Neuronal stem cell (in vitro differentiated cells): ENCODE results near the gene NLRP7.
"Not testable (repeated sequence)": the region's sequence is repeated elsewhere in the genome, so short reads cannot be mapped to it uniquely, and the experiment has no call there.

Source experiments
- DNase-seq: peaks from one replicate; pipeline ENCODE4 v3.0.0-alpha.2; 2013; ENCODE audit warnings: low spot score
- H2AFZ ChIP-seq: one replicate; pipeline ENCODE4 v1.6.1; 2013; ENCODE audit warnings: mild to moderate bottlenecking, low read length, inconsistent platforms
- H2AK5ac ChIP-seq: 2 replicates; pipeline ENCODE4 v1.6.1; 2013; ENCODE audit warnings: low read depth, mild to moderate bottlenecking, inconsistent platforms, low read length, moderate library complexity, mixed read lengths
- H2BK120ac ChIP-seq: 2 replicates; pipeline ENCODE4 v1.6.1; 2013; ENCODE audit warnings: low read depth, mild to moderate bottlenecking, inconsistent platforms, low read length, moderate library complexity, mixed read lengths
- H2BK12ac ChIP-seq: one replicate; pipeline ENCODE4 v1.6.1; 2013; ENCODE audit warnings: low read length, inconsistent platforms
- H2BK15ac ChIP-seq: 2 replicates; pipeline ENCODE4 v1.6.1; 2013; ENCODE audit warnings: mild to moderate bottlenecking, low read length, inconsistent platforms, mixed read lengths
- H2BK5ac ChIP-seq: one replicate; pipeline ENCODE4 v1.6.1; 2013; ENCODE audit warnings: inconsistent platforms, mild to moderate bottlenecking, low read length, moderate library complexity
- H3K14ac ChIP-seq: one replicate; pipeline ENCODE4 v1.6.1; 2013; ENCODE audit warnings: low read length, inconsistent platforms
- H3K18ac ChIP-seq: 2 replicates; pipeline ENCODE4 v1.6.1; 2013; ENCODE audit warnings: low read length, inconsistent platforms
- H3K23ac ChIP-seq: 2 replicates; pipeline ENCODE4 v1.6.1; 2013; ENCODE audit warnings: low read depth, mild to moderate bottlenecking, mixed read lengths, low read length, inconsistent platforms; ENCODE audit not compliant: poor library complexity
- H3K27ac ChIP-seq: replicated peaks from 3 replicates; pipeline ENCODE4 v1.5.1; 2013; ENCODE audit warnings: low read length, inconsistent platforms
- H3K27me3 ChIP-seq, 3 experiments: 2 replicates each; pipeline ENCODE4 v1.6.1; 2013; ENCODE audit warnings: low read length in 3 of 3, mild to moderate bottlenecking in 2 of 3, inconsistent platforms in 1 of 3, low read depth in 1 of 3, mixed read lengths in 1 of 3, moderate library complexity in 1 of 3; ENCODE audit not compliant: control insufficient read depth in 3 of 3, insufficient read depth in 3 of 3
- H3K36me3 ChIP-seq, 2 donors: replicated peaks in 1 of 2; 2 replicates each; pipeline ENCODE4 v1.6.1; 2013; ENCODE audit warnings: low read length in 2 of 2; ENCODE audit not compliant: control insufficient read depth in 2 of 2, insufficient read depth in 2 of 2
- H3K4ac ChIP-seq: 2 replicates; pipeline ENCODE4 v1.6.1; 2013; ENCODE audit warnings: inconsistent platforms, mild to moderate bottlenecking, low read length, moderate library complexity
- H3K4me1 ChIP-seq, 2 donors: 1 replicate in 1 of 2; 2 replicates in 1 of 2; pipeline ENCODE4 v1.6.1; 2013; ENCODE audit warnings: low read length in 2 of 2, low read depth in 1 of 2; ENCODE audit not compliant: control insufficient read depth in 2 of 2, insufficient read depth in 1 of 2
- H3K4me2 ChIP-seq: one replicate; pipeline ENCODE4 v1.6.1; 2013; ENCODE audit warnings: mild to moderate bottlenecking, low read length, inconsistent platforms; ENCODE audit not compliant: insufficient read depth, poor library complexity, severe bottlenecking
- H3K4me3 ChIP-seq, 2 donors: 2 replicates each; pipeline ENCODE4 v1.5.1; 2013; ENCODE audit warnings: low read length in 2 of 2, mild to moderate bottlenecking in 2 of 2, inconsistent platforms in 1 of 2, moderate library complexity in 1 of 2
- H3K79me1 ChIP-seq: one replicate; pipeline ENCODE4 v1.6.1; 2013; ENCODE audit warnings: low read depth, mild to moderate bottlenecking, inconsistent platforms, low read length, moderate library complexity
- H3K9ac ChIP-seq: one replicate; pipeline ENCODE4 v1.6.1; 2013; ENCODE audit warnings: mild to moderate bottlenecking, low read depth, low read length, inconsistent platforms; ENCODE audit not compliant: poor library complexity
- H3K9me3 ChIP-seq, 2 donors: replicated peaks in 1 of 2; 2 replicates each; pipeline versions ENCODE3 to v1.6.1; 2013; ENCODE audit warnings: low read length in 2 of 2, mild to moderate bottlenecking in 2 of 2, inconsistent platforms in 1 of 2, low read depth in 1 of 2, mixed read lengths in 1 of 2, moderate library complexity in 1 of 2; ENCODE audit not compliant: control insufficient read depth in 2 of 2, insufficient read depth in 1 of 2
- H4K8ac ChIP-seq: one replicate; pipeline ENCODE4 v1.6.1; 2013; ENCODE audit warnings: low read depth, mild to moderate bottlenecking, inconsistent platforms, low read length, moderate library complexity
- H4K91ac ChIP-seq: one replicate; pipeline ENCODE4 v1.6.1; 2013; ENCODE audit warnings: low read length, low read depth, mild to moderate bottlenecking, inconsistent platforms; ENCODE audit not compliant: poor library complexity
- WGBS, 2 donors: extraction: QIAGEN DNeasy Blood & Tissue Kit; methylation state at CpG; one replicate each; pipeline ENCODE4 v1.1.7; 2013; ENCODE audit warnings: missing lambda C conversion rate in 2 of 2, mixed read lengths in 1 of 2; ENCODE audit not compliant: insufficient read length in 2 of 2, insufficient replicate concordance in 1 of 2; ENCODE audit errors: extremely low coverage in 2 of 2; 5-methylcytosine and 5-hydroxymethylcytosine counted together

Gene NLRP7

DNA sequence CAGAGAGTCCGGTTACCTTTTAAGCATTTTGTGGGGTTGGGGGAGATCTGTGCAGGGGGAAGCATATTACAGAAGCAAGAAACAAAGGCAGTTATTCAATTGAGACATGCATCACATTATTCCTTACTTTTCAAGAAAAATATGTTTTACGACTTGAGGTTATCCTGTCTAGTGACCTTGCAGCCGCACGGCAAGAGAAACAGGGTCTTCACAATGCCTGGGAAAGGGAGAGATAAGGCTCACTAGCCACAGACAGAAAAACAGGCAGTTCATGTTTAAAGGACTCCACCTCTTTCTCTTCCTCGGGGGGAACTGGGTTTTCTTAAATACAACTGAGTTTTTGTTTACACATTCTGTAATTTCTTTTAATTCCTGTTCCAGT is 41.9 kb downstream of the NLRP7 start:
- peaks cover 0 to 3% of the 10 kb centered on the region in 2 donors for H3K4me1 ChIP-seq
- H2AK5ac ChIP-seq: no peak overlapping the region
- no peak overlapping the region for H2BK120ac ChIP-seq
- no peak overlapping the region for H2BK12ac ChIP-seq
- H4K8ac ChIP-seq: no peak overlapping the region
- H3K27ac ChIP-seq: no peak overlapping the region
- no peaks in the 10 kb centered on the region for H3K36me3 ChIP-seq
- H3K4ac ChIP-seq: no peak overlapping the region
- H3K23ac ChIP-seq: no peak overlapping the region
- peak overlapping the region; percentile 64 for H2AFZ ChIP-seq
- DNase-seq: no peak
- H3K79me1 ChIP-seq: no peaks in the 10 kb centered on the region
- H2BK15ac ChIP-seq: no peak overlapping the region
- no peak overlapping the region for H3K4me3 ChIP-seq
- H3K27me3 ChIP-seq: no peaks in the 10 kb centered on the region
- no peak overlapping the region for H3K18ac ChIP-seq
- H3K14ac ChIP-seq: no peak overlapping the region
- WGBS, 2 donors: no CpG with 5 or more reads among the region's 5 CpGs
- no peak overlapping the region for H3K9ac ChIP-seq
- no peak overlapping the region for H4K91ac ChIP-seq
- H2BK5ac ChIP-seq: no peak overlapping the region
- H3K4me2 ChIP-seq: no peak overlapping the region
- peaks cover 0 to 4% of the 10 kb centered on the region in 2 donors for H3K9me3 ChIP-seq

DNA sequence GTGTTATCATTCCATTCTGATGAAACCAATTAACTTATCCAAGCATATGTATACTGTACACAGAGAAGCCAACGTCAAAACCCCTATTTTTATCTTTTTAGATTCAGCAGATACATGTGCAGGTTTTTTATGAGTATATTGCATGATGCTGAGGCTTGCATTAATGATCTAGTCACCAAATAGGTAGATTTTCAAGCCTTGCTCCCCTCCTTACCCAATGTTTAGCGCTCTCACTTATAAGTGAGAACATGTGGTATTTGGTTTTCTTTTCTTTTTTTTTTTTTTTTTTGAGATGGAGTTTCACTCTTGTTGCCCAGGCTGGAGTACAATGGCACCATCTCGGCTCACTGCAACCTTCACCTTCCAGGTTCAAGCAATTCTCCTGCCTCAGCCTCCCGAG is 43.1 kb downstream of the NLRP7 start:
- H3K4me3 ChIP-seq, H3K14ac ChIP-seq, H3K4me1 ChIP-seq, H2BK15ac ChIP-seq, H3K23ac ChIP-seq, H2AK5ac ChIP-seq, H3K18ac ChIP-seq, H3K4ac ChIP-seq, H2BK12ac ChIP-seq, H3K27me3 ChIP-seq, H3K79me1 ChIP-seq, H2BK120ac ChIP-seq, H3K9ac ChIP-seq, DNase-seq, H4K91ac ChIP-seq, H3K9me3 ChIP-seq, H3K27ac ChIP-seq, H2BK5ac ChIP-seq, H4K8ac ChIP-seq, H3K4me2 ChIP-seq, H2AFZ ChIP-seq, H3K36me3 ChIP-seq: not testable (repeated sequence)
- no CpG with 5 or more reads among the region's 4 CpGs for WGBS, 2 donors

DNA sequence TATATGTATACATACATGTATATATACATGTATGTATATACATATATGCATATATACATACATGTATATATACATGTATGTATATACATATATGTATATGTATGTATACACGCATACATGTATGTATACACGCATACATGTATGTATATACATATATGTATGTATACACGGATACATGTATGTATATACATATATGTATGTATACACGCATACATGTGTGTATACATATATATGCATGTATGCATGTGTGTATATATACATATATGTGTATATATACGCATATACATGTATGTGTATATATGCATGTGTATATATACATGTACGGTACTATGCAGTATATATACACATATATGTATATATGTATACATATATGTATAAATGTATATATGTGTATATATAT is 44.0 kb downstream of the NLRP7 start:
- Histone ChIP-seq H4K91ac (no peak overlapping the region), H3K9me3 (no peaks in the 10 kb centered on the region), H2BK15ac (no peak overlapping the region), H3K9ac (no peak overlapping the region), H3K4me3 (no peak overlapping the region), H4K8ac (no peak overlapping the region), H3K4me2 (no peak overlapping the region), H3K4ac (no peak overlapping the region), H3K23ac (no peak overlapping the region), H2AFZ (no peak overlapping the region), H3K14ac (no peak overlapping the region), H3K4me1 (peaks cover 0 to 3% of the 10 kb centered on the region in 2 donors), H2BK12ac (no peak overlapping the region), H3K27me3 (no peaks in the 10 kb centered on the region), H3K18ac (no peak overlapping the region), H3K36me3 (no peaks in the 10 kb centered on the region), H2BK120ac (no peak overlapping the region), H3K27ac (no peak overlapping the region), H3K79me1 (no peaks in the 10 kb centered on the region), H2BK5ac (no peak overlapping the region), H2AK5ac (no peak overlapping the region)
- no CpG with 5 or more reads among the region's 6 CpGs for WGBS, 2 donors
- DNase-seq: no peak

DNA sequence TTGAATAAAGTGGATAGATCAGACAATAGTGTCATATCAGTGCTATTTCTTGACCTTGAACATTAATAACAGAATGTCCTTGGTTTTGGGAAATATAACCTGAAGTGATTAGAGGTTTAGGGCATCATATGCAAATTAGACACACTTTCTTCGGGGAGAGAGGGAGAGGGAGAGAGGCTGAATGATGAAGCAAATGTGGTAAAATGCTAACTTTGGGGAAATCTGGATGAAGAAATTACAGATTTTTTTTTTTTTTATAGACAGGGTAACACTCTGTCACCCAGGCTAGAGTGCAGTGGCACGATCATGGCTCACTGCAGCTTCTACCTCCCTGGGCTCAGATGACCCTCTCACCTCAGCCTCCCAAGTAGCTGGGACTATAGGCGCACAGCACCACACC is 45.3 kb downstream of the NLRP7 start:
- no peak overlapping the region for H2AFZ ChIP-seq
- no peak overlapping the region for H3K23ac ChIP-seq
- no peak overlapping the region for H2BK120ac ChIP-seq
- no peak overlapping the region for H3K4me2 ChIP-seq
- H3K79me1 ChIP-seq: no peaks in the 10 kb centered on the region
- no peak overlapping the region for H2BK15ac ChIP-seq
- H3K4me3 ChIP-seq: no peak overlapping the region
- H4K8ac ChIP-seq: no peak overlapping the region
- H2BK12ac ChIP-seq: no peak overlapping the region
- peaks cover 0 to 3% of the 10 kb centered on the region in 2 donors for H3K4me1 ChIP-seq
- H3K4ac ChIP-seq: no peak overlapping the region
- WGBS, 2 donors: no CpG with 5 or more reads among the region's 3 CpGs
- H3K27me3 ChIP-seq: no peaks in the 10 kb centered on the region
- no peak overlapping the region for H2BK5ac ChIP-seq
- no peak overlapping the region for H3K18ac ChIP-seq
- H2AK5ac ChIP-seq: no peak overlapping the region
- no peak overlapping the region for H4K91ac ChIP-seq
- H3K9me3 ChIP-seq: no peaks in the 10 kb centered on the region
- no peak overlapping the region for H3K14ac ChIP-seq
- no peak overlapping the region for H3K9ac ChIP-seq
- no peak for DNase-seq
- H3K36me3 ChIP-seq: no peaks in the 10 kb centered on the region
- no peak overlapping the region for H3K27ac ChIP-seq
